GM06990 (cell line): Measurements from ENCODE around the gene XRCC2.
"Not testable (repeated sequence)": the region's sequence is repeated elsewhere in the genome, so short reads cannot be mapped to it uniquely, and the experiment has no call there.

Experiments
- DNase-seq: peaks from one replicate; pipeline ENCODE4 v3.0.0-alpha.2; 2011; ENCODE audit not compliant: insufficient read length; ENCODE audit errors: extremely low read depth
- H3K27me3 ChIP-seq: replicated peaks from 2 replicates; pipeline ENCODE4 v1.6.0; 2011; ENCODE audit warnings: low read length; ENCODE audit not compliant: control insufficient read depth, insufficient read depth
- H3K36me3 ChIP-seq: 2 replicates; pipeline ENCODE4 v1.5.1; 2011; ENCODE audit warnings: low read length; ENCODE audit not compliant: control insufficient read depth, insufficient read depth
- H3K4me3 ChIP-seq: replicated peaks from 2 replicates; pipeline ENCODE4 v1.5.1; 2011; ENCODE audit warnings: low read depth, mild to moderate bottlenecking, control low read depth, low read length
- CTCF ChIP-seq: IDR thresholded peaks from 2 replicates; pipeline ENCODE4 v1.5.1; 2011; ENCODE audit warnings: low read length, control low read depth, mild to moderate bottlenecking, inconsistent platforms; ENCODE audit not compliant: insufficient read depth, poor library complexity, severe bottlenecking

Gene XRCC2

DNA sequence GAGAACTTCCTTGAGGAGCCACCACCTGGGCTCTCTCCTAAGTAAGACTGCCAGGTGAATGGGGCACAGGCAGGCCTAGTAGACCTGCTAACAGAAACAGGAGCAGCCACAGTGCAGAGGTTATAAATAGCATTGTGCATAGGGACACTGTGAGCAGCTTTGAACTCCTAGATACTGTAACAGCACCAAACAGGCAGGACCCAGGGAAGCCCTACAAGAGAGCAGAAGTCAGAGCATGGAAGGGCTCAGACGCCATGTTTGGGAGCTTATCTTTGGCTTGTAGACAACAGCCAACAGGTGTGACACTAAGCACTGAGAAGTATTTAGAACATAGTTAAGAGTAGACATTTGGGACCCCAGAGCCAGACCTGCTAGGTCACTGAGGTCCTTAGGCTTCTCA is 14.5 kb downstream of the XRCC2 start:
- TF ChIP-seq CTCF = no peak
- no peak overlapping the region for H3K4me3 ChIP-seq
- H3K27me3 ChIP-seq = no peaks in the 10 kb centered on the region
- DNase-seq = no peak
- H3K36me3 ChIP-seq = no peaks in the 10 kb centered on the region; the same call in 1 of the 2 replicates

DNA sequence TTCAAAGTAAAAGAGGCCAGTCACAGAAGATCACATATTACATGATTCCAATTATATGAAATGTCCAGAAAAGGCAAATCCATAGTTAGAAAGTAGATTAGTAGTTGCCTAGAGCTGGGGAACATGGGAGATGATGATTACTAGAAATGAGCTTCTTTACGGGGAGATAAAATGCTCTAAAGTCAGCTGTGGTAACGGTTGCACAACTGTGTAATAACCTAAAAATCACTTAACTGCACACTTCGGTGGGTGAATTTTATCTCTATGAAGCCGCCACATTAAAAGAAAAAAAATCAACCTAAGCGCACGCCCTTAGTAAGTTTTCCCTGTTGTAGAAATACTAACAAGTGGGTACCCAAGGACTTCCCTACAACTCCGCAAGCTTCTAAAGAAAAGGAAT is 15.9 kb downstream of the XRCC2 start:
- no peaks in the 10 kb centered on the region; the same call in 1 of the 2 replicates for H3K36me3 ChIP-seq

GRCh38 chr7:152654971-152655370 is 21.0 kb downstream of the XRCC2 start:
- H3K4me3 ChIP-seq = no peak overlapping the region
- no peak for DNase-seq
- no peak for TF ChIP-seq CTCF
- H3K27me3 ChIP-seq = no peaks in the 10 kb centered on the region
- H3K36me3 ChIP-seq = no peaks in the 10 kb centered on the region; the same call in 1 of the 2 replicates

More for the DNA sequence above, 15.9 kb downstream of the XRCC2 start:
- DNase-seq = no peak
- Histone ChIP-seq H3K4me3 (no peak overlapping the region), H3K27me3 (no peaks in the 10 kb centered on the region)
- TF ChIP-seq CTCF = no peak

DNA sequence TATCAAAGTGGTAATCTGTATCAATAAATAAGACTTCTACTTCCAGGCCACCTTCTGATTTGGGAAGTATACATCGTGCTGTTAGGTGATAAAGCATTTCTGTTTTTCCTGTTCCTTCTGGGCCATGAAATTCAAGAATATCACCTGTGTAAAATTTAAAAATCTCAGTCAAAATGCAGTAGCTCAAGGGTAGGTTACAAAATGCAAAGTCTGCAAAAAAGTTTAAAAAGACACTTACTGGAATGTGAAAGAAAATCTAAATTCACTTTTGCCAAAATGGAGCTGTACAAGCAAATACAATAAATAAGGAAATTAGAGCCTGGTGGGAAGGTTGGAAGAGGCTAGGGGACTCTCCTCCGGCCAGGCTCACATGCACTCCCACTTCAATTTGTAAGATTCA is 26.7 kb downstream of the XRCC2 start:
- no peak for DNase-seq
- no peak for TF ChIP-seq CTCF
- no peaks in the 10 kb centered on the region; the same call in none of the 2 replicates for H3K36me3 ChIP-seq
- no peaks in the 10 kb centered on the region for H3K27me3 ChIP-seq
- H3K4me3 ChIP-seq = no peak overlapping the region

GRCh38 chr7:152647009-152647408 is 28.9 kb downstream of the XRCC2 start:
- H3K36me3 ChIP-seq = no peaks in the 10 kb centered on the region; the same call in none of the 2 replicates
- no peaks in the 10 kb centered on the region for H3K27me3 ChIP-seq
- H3K4me3 ChIP-seq = no peak overlapping the region
- no peak for TF ChIP-seq CTCF
- no peak for DNase-seq

- DNase-seq, H3K4me3 ChIP-seq, H3K36me3 ChIP-seq, H3K27me3 ChIP-seq: not testable (repeated sequence)
Measured at GRCh38 chr7:152646579-152646978, 29.4 kb downstream of the XRCC2 start.
